ENCODE data around the gene SLIT3. TPM values are rescaled to one million over a fixed set of nuclear protein-coding genes. Genes with fewer than 3 reads are reported as not detected.

The SLIT3 gene
- total RNA-seq, 1 experiment from 2014 or later = 0.92 TPM

DNA sequence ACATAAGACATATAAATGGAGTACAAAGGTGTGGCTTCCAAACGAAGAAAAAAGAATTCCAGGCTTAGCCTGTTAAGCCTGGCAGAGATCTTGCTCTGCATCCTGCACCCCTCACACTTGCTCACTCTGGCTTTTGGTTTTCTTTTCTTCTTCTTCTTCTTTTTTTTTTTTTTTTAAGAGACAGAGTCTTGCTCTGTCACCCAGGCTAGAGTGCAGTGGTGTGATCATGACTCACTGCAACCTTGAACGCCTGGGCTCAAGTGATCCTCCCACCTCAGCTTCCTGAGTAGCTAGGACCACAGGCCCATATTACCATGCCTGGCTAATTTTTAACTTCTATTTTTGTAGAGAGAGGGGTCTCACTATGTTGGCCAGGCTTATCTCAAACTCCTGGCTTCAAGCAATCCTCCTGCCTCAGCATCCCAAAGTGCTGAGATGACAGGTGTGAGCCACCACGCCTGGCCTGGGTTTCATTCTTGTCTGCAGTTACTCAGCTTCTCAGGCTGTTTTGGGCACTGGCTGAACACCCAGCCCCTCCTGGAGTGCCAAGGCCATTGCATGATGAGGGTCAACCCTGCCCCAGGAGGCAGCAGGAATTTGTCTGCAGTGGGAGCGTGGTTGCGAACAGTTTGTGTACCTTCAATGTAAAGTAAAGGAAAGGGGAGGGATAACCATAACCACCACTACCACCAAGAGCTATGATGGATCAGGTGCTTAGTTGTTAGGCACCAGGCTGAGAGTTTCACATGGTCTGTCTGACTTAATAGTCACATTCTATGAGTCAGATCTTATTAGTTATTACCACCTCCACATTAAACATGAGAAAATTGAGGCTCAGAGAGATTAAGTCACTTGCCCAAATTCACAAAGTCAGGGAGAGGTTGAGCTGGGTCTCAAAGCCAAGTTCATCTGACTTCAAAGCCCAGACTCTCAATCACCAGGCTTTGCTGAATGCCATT is 502.6 kb downstream of the SLIT3 start:
- H2BK5ac ChIP-seq (ENCODE audit: insufficient read length, low read length) = no peak overlapping the region
- H3K56ac ChIP-seq (ENCODE audit: insufficient read length, low read depth, low read length) = no peak overlapping the region
- H4K5ac ChIP-seq (ENCODE audit: insufficient read length, low read depth, low read length) = no peak overlapping the region
- H3K79me2 ChIP-seq (ENCODE audit: insufficient read depth, low read length) = no peaks in the 10 kb centered on the region
- Mint-ChIP-seq H3K4me3 (no peak overlapping the region), H3K27me3 (ENCODE audit: low read depth) (peaks cover 16% of the 10 kb centered on the region), H3K36me3 (ENCODE audit: insufficient read depth in 1 of 3, low read depth in 3 of 3) (no peaks in the 10 kb centered on the region), H3K9me3 (no peaks in the 10 kb centered on the region), H3K4me1 (peaks cover 0 to 4% of the 10 kb centered on the region in 2 experiments; a peak in 1 of 4 replicates), H3K27ac (no peak overlapping the region)
- H3K27ac ChIP-seq (ENCODE audit: insufficient read length, low read depth, low read length) = no peak overlapping the region
- H3K4me2 ChIP-seq (ENCODE audit: insufficient read depth, insufficient read length, low read length) = no peak overlapping the region
- no peak overlapping the region for H3K14ac ChIP-seq (ENCODE audit: insufficient read depth, low read length)
- no peak overlapping the region for H2BK120ac ChIP-seq (ENCODE audit: low read depth, low read length, poor library complexity, severe bottlenecking)
- no peaks in the 10 kb centered on the region for H3K9me3 ChIP-seq (ENCODE audit: control insufficient read depth, low read depth, low read length)
- H3K27me3 ChIP-seq (ENCODE audit: insufficient read depth, low read length) = no peaks in the 10 kb centered on the region
- no CpG with 5 or more reads among the region's 5 CpGs for WGBS (ENCODE audit: extremely low coverage, insufficient read length, low lambda C conversion rate)
- no peak overlapping the region for H4K91ac ChIP-seq (ENCODE audit: insufficient read length, low read depth, low read length)
- H3T11ph ChIP-seq (ENCODE audit: low read length) = no peak overlapping the region
- no peak overlapping the region for H4K8ac ChIP-seq (replicated peaks; ENCODE audit: insufficient read length, low read depth, low read length)
- H2BK20ac ChIP-seq (ENCODE audit: low read depth, low read length, poor library complexity, severe bottlenecking) = no peak overlapping the region
- H3K4me1 ChIP-seq (ENCODE audit: insufficient read depth, low read length) = no peaks in the 10 kb centered on the region
- DNase-seq = no peak
- no peak for TF ChIP-seq CTCF (conservative IDR thresholded peaks at IDR 0.05)
- no peak overlapping the region for H2BK12ac ChIP-seq (ENCODE audit: insufficient read length, low read depth, low read length)
- no peak overlapping the region for H3K4ac ChIP-seq (ENCODE audit: low read depth, low read length)
- no peak overlapping the region for H3K18ac ChIP-seq (ENCODE audit: insufficient read length, low read depth, low read length)
- H3K9ac ChIP-seq (ENCODE audit: extremely low read depth, insufficient read length, low read length) = no peak overlapping the region
- H4K20me1 ChIP-seq (ENCODE audit: control insufficient read depth, insufficient read depth, insufficient read length) = no peaks in the 10 kb centered on the region
- H3K79me1 ChIP-seq (ENCODE audit: insufficient read depth, low read depth, low read length, poor library complexity, severe bottlenecking) = no peaks in the 10 kb centered on the region
- H2AK5ac ChIP-seq (ENCODE audit: insufficient read length, low read length) = no peak overlapping the region
- H2AFZ ChIP-seq (ENCODE audit: low read length) = no peak overlapping the region
- no peak overlapping the region for H3K23ac ChIP-seq (ENCODE audit: insufficient read length, low read depth, low read length)
- no peak overlapping the region for H2BK15ac ChIP-seq (ENCODE audit: low read depth, low read length)
- no peaks in the 10 kb centered on the region for H3K23me2 ChIP-seq (ENCODE audit: insufficient read length, low read depth, low read length, poor library complexity, severe bottlenecking)
